Stimulated activated CD4-positive, alpha-beta T cell treated with anti-CD3 and anti-CD28 coated beads, Interleukin-12 subunit alpha, Interleukin-12 subunit beta, amount 100 ng/mL, for 48 hours (primary cell): ENCODE results near the gene TPBG.
"Not testable (repeated sequence)": the region's sequence is repeated elsewhere in the genome, so short reads cannot be mapped to it uniquely, and the experiment has no call there.

ENCODE experiments used
- DNase-seq, 3 donors: peaks; one replicate each; pipeline ENCODE4 v3.0.0-alpha.2; 2020; ENCODE audit warnings: low read depth in 2 of 3, low spot score in 1 of 3

The TPBG gene

GRCh38 chr6:82372656-82373055, 9.0 kb downstream of the TPBG start:
- no peak for DNase-seq

GRCh38 chr6:82374516-82374915, 10.9 kb downstream of the TPBG start:
- DNase-seq, result no peak

- no peak for DNase-seq
Observed at GRCh38 chr6:82376636-82377035, 13.0 kb downstream of the TPBG start.

GRCh38 chr6:82380566-82381185, 17.1 kb downstream of the TPBG start:
- DNase-seq, result no peak

- DNase-seq, result no peak
Observed at GRCh38 chr6:82381278-82381677, 17.7 kb downstream of the TPBG start.

GRCh38 chr6:82385102-82385501, 21.5 kb downstream of the TPBG start:
- DNase-seq, result no peak

GRCh38 chr6:82385546-82385945, 21.9 kb downstream of the TPBG start:
- DNase-seq, result no peak

GRCh38 chr6:82385961-82386360, 22.3 kb downstream of the TPBG start:
- DNase-seq, result no peak

GRCh38 chr6:82394770-82395169, 31.2 kb downstream of the TPBG start:
- not testable (repeated sequence) for DNase-seq

- no peak for DNase-seq
Observed at GRCh38 chr6:82396964-82397751, 33.5 kb downstream of the TPBG start.

GRCh38 chr6:82397962-82398692, 34.5 kb downstream of the TPBG start:
- no peak for DNase-seq

GRCh38 chr6:82408952-82409431, 45.4 kb downstream of the TPBG start:
- no peak for DNase-seq

GRCh38 chr6:82410151-82410648, 46.6 kb downstream of the TPBG start:
- DNase-seq, result no peak

GRCh38 chr6:82413868-82414267, 50.3 kb downstream of the TPBG start:
- no peak for DNase-seq

GRCh38 chr6:82415820-82416219, 52.2 kb downstream of the TPBG start:
- DNase-seq, result no peak

- DNase-seq, result no peak
Observed at GRCh38 chr6:82416346-82416745, 52.7 kb downstream of the TPBG start.
